KMS-11 (cell line): ENCODE results near the gene HIVEP1.

Experiments used
- H2AFZ ChIP-seq: fragments of 200-600 bp; sonication (generic); 2 replicates; pipeline ENCODE4 v1.6.1; 2016; ENCODE audit warnings: antibody characterized with exemption, mixed run types, low read depth
- H3K27ac ChIP-seq: fragments of 200-600 bp; sonication (generic); 2 replicates; pipeline ENCODE4 v1.6.1; 2016; ENCODE audit warnings: mild to moderate bottlenecking, mixed run types
- H3K27me3 ChIP-seq: fragments of 200-600 bp; sonication (generic); 2 replicates; pipeline ENCODE4 v1.6.1; 2017; ENCODE audit warnings: mild to moderate bottlenecking, low read depth, mixed run types, moderate library complexity; ENCODE audit not compliant: insufficient read depth
- H3K36me3 ChIP-seq: fragments of 200-600 bp; sonication (generic); 2 replicates; pipeline ENCODE4 v1.6.1; 2017; ENCODE audit warnings: mild to moderate bottlenecking, mixed run types; ENCODE audit not compliant: insufficient read depth
- H3K4me1 ChIP-seq: fragments of 200-600 bp; sonication (generic); 2 replicates; pipeline ENCODE4 v1.6.1; 2016; ENCODE audit warnings: mild to moderate bottlenecking, low read depth, mixed run types; ENCODE audit not compliant: poor library complexity, severe bottlenecking
- H3K4me2 ChIP-seq: fragments of 200-600 bp; sonication (generic); 2 replicates; pipeline ENCODE4 v1.7.0; 2016; ENCODE audit warnings: mild to moderate bottlenecking, mixed run types
- H3K4me3 ChIP-seq: fragments of 200-600 bp; sonication (generic); IDR thresholded peaks from 2 replicates; pipeline ENCODE4 v1.6.1; 2017; ENCODE audit warnings: low read depth, low read length, mixed read lengths; ENCODE audit not compliant: insufficient read depth
- H3K79me2 ChIP-seq: fragments of 200-600 bp; sonication (generic); 2 replicates; pipeline ENCODE4 v1.6.1; 2016; ENCODE audit warnings: low read depth, mixed run types; ENCODE audit not compliant: insufficient read depth
- H3K9ac ChIP-seq: fragments of 200-600 bp; sonication (generic); 2 replicates; pipeline ENCODE4 v1.6.1; 2016; ENCODE audit warnings: mild to moderate bottlenecking, mixed run types
- H4K20me1 ChIP-seq: fragments of 200-600 bp; sonication (generic); 2 replicates; pipeline ENCODE4 v1.6.1; 2016; ENCODE audit warnings: mild to moderate bottlenecking, mixed run types; ENCODE audit not compliant: insufficient read depth
- CTCF ChIP-seq: fragments of 200-600 bp; sonication (generic); conservative IDR thresholded peaks from 2 replicates; pipeline ENCODE4 v1.6.1; 2017; ENCODE audit warnings: low read depth, mild to moderate bottlenecking, antibody characterized with exemption, low read length, moderate library complexity, mixed read lengths

Gene HIVEP1

DNA sequence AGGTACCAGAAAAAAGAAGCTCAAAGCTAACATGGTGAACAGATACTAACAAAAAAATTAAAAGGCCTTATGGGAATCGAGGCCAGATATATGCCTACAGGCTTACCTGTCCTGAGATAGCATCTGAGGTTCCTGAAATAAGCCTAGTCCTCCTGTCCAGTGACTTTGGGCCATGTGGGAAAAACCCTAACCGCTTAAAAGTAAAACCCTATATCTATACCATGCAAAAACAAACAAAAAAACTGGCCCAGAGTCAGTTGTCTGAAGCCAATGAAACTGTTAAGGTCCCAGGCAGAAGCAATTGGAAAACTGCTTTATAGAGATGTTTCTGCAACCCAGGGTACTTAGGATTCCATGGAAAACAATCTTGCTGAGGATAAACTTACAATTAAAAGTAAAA is 122.9 kb downstream of the HIVEP1 start:
- Histone ChIP-seq H2AFZ (no peak overlapping the region), H3K9ac (no peak overlapping the region), H3K27me3 (no peaks in the 10 kb centered on the region), H3K36me3 (no peaks in the 10 kb centered on the region), H3K4me1 (peaks cover 67% of the 10 kb centered on the region), H3K4me3 (no peak overlapping the region), H3K79me2 (no peaks in the 10 kb centered on the region; the same call in 1 of the 2 replicates), H4K20me1 (no peaks in the 10 kb centered on the region), H3K4me2 (no peak overlapping the region), H3K27ac (no peak overlapping the region)
- no peak for TF ChIP-seq CTCF

DNA sequence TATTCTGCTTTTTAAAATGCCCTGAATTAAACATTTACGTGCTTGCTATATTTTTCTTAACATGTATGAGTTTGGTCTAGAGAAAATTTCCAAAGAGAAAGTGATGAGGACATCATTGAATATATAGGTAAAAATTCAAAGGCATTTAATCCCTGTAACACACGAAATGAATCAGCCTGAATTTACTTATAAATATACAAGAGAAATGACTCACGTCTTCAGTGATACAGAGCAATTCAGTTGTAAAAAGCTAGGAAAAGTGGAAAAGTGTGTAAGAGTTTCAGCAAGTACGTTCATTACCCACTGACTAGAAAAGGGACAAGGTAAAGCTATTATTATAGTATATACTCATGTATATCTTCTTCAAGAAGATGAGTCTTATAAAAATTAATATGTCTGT is 124.8 kb downstream of the HIVEP1 start:
- no peaks in the 10 kb centered on the region for H4K20me1 ChIP-seq
- no peak overlapping the region for H3K27ac ChIP-seq
- 0 out of 2 replicates have a peak, but pooled peaks cover 5% of the 10 kb centered on the region for H3K36me3 ChIP-seq
- TF ChIP-seq CTCF = no peak
- no peak overlapping the region for H3K4me3 ChIP-seq
- H3K79me2 ChIP-seq = no peaks in the 10 kb centered on the region
- peaks cover 48% of the 10 kb centered on the region for H3K4me1 ChIP-seq
- H3K9ac ChIP-seq = no peak overlapping the region
- no peak overlapping the region for H2AFZ ChIP-seq
- H3K4me2 ChIP-seq = no peak overlapping the region
- H3K27me3 ChIP-seq = no peaks in the 10 kb centered on the region

DNA sequence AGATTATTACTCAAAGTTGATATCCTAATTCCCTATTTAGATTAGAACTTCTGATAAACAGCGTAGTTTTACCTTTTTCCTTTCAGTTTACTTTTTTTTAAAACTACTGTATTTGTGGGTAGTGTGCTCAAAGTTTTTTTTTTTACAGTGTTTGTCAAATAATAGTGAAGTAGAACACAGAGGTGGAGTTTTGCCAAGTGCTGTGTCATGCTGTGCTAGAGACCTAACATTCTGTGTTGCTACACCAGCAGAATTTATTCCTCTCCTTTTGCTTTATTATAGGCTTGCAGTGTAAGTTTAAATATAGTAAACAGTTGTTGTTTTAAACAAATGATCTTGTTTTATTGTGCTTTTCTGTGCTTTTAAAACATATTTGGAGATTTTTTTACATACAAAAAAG is 125.4 kb downstream of the HIVEP1 start:
- Histone ChIP-seq H3K27ac (no peak overlapping the region), H3K36me3 (0 out of 2 replicates have a peak, but pooled peaks cover 5% of the 10 kb centered on the region), H3K27me3 (no peaks in the 10 kb centered on the region)

DNA sequence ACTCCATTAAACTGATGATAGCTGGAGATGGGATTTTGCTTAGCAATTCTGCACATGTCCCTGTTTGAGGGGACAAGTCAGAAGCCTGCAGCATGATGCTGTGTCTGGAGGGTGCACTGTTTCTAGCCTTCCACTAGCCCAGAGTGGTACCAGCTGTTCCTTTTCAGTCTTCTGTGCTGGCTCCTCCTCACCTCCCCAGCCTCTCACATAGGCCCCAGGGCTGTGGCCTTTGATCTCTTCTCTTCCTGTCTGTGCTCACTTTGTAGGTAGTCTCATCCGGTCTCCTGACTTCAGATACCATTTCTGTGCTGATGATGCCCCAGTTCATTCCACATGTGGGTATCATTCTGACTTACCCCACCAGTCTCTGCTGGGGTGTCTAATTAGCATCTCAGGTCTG is 126.3 kb downstream of the HIVEP1 start:
- peaks cover 34% of the 10 kb centered on the region for H3K4me1 ChIP-seq
- H3K9ac ChIP-seq = no peak overlapping the region
- no peak overlapping the region for H2AFZ ChIP-seq
- H3K4me3 ChIP-seq = no peak overlapping the region
- H3K36me3 ChIP-seq = 0 out of 2 replicates have a peak, but pooled peaks cover 5% of the 10 kb centered on the region
- H3K79me2 ChIP-seq = no peaks in the 10 kb centered on the region
- no peaks in the 10 kb centered on the region for H3K27me3 ChIP-seq
- H3K4me2 ChIP-seq = no peak overlapping the region
- no peaks in the 10 kb centered on the region for H4K20me1 ChIP-seq
- no peak for TF ChIP-seq CTCF
- no peak overlapping the region for H3K27ac ChIP-seq

More for the DNA sequence above, 125.4 kb downstream of the HIVEP1 start:
- Histone ChIP-seq H3K4me2 (no peak overlapping the region), H3K4me1 (peaks cover 43% of the 10 kb centered on the region), H4K20me1 (no peaks in the 10 kb centered on the region), H3K79me2 (no peaks in the 10 kb centered on the region), H3K4me3 (no peak overlapping the region), H2AFZ (no peak overlapping the region), H3K9ac (no peak overlapping the region)
- TF ChIP-seq CTCF = no peak
